NK-92 treated with Interleukin-12 subunit alpha and Interleukin-12 subunit beta, amount 100 ng/mL, for 24 hours (cell line): ENCODE data around the gene COPA.
"Not testable (repeated sequence)": the region's sequence is repeated elsewhere in the genome, so short reads cannot be mapped to it uniquely, and the experiment has no call there.

Source experiments
- DNase-seq: peaks from one replicate; lab custom pipeline; 2025; lab: John Stamatoyannopoulos, UW

The COPA gene

GRCh38 chr1:160325252-160325651 is 17.8 kb downstream of the COPA start:
- no peak for DNase-seq

- DNase-seq: no peak
These were observed 20.2 kb downstream of the COPA start for GRCh38 chr1:160322831-160323230.

GRCh38 chr1:160315359-160315758 is 27.7 kb downstream of the COPA start:
- no peak for DNase-seq

- no peak for DNase-seq
These were observed 33.5 kb downstream of the COPA start for GRCh38 chr1:160309571-160309970.

- DNase-seq: no peak
These were observed 33.9 kb downstream of the COPA start for GRCh38 chr1:160309185-160309557.

- no peak for DNase-seq
These were observed 34.4 kb downstream of the COPA start for GRCh38 chr1:160308451-160309184.

GRCh38 chr1:160307118-160307791 is 35.8 kb downstream of the COPA start:
- DNase-seq: no peak

GRCh38 chr1:160300173-160300572 is 42.9 kb downstream of the COPA start:
- DNase-seq: no peak

GRCh38 chr1:160296036-160296435 is 47.0 kb downstream of the COPA start:
- DNase-seq: no peak

GRCh38 chr1:160293020-160293968 is 49.8 kb downstream of the COPA start:
- DNase-seq: no peak

- peak; percentile 10 for DNase-seq
These were observed 51.5 kb downstream of the COPA start for GRCh38 chr1:160291248-160292220.

GRCh38 chr1:160287769-160288168 is 55.3 kb downstream of the COPA start:
- not testable (repeated sequence) for DNase-seq

GRCh38 chr1:160285506-160285905 is 57.5 kb downstream of the COPA start:
- no peak for DNase-seq

- DNase-seq: peak; percentile 83
These were observed 58.2 kb downstream of the COPA start, which contains the start of gene PEX19 for GRCh38 chr1:160284782-160285344. TSS of gene PEX19 (minus strand) at chr1:160285133. CDS start at chr1:160285124, 9 bp downstream.

GRCh38 chr1:160284220-160284781 is 58.7 kb downstream of the COPA start:
- no peak for DNase-seq

- no peak for DNase-seq
These were observed 60.2 kb downstream of the COPA start for GRCh38 chr1:160282807-160283206.

- DNase-seq: no peak
These were observed 65.1 kb downstream of the COPA start for GRCh38 chr1:160277987-160278386.

GRCh38 chr1:160277330-160277729 is 65.7 kb downstream of the COPA start:
- no peak for DNase-seq

GRCh38 chr1:160271025-160271424 is 72.0 kb downstream of the COPA start:
- no peak for DNase-seq

- DNase-seq: no peak
These were observed 75.6 kb downstream of the COPA start for GRCh38 chr1:160267284-160267991.
